Measurements from ENCODE around the gene WNT9A. TPM values are rescaled to one million over a fixed set of nuclear protein-coding genes. Genes with fewer than 3 reads are reported as not detected.

WNT9A gene
- total and polyA plus RNA-seq, 2 of the 4 experiments (the other 2 are of a cell fraction) = 0.18 to 0.36 TPM

- Histone ChIP-seq H3K9me3 (ENCODE audit: control insufficient read depth, insufficient read depth, low read length) (no peaks in the 10 kb centered on the region), H3K27ac (ENCODE audit: insufficient read depth, low read length) (no peak overlapping the region), H2BK5ac (ENCODE audit: low read depth, low read length, poor library complexity, severe bottlenecking) (no peak overlapping the region), H2BK120ac (ENCODE audit: low read depth, low read length) (no peak overlapping the region), H2AK9ac (replicated peaks; ENCODE audit: low read depth, low read length, poor library complexity) (no peak overlapping the region), H4K20me1 (ENCODE audit: insufficient read depth, low read length) (no peaks in the 10 kb centered on the region), H3K79me1 (ENCODE audit: low read depth in 1 of 2, low read length in 2 of 2) (no peaks in the 10 kb centered on the region), H3K4me1 (ENCODE audit: control insufficient read depth, insufficient read depth, low read length) (no peaks in the 10 kb centered on the region), H3K27me3 (ENCODE audit: control insufficient read depth, insufficient read depth, low read length) (peaks cover 1% of the 10 kb centered on the region; the same call in 1 of the 2 replicates), H2BK15ac (ENCODE audit: low read depth, low read length) (no peak overlapping the region), H3K36me3 (ENCODE audit: control insufficient read depth, insufficient read depth, low read length) (no peaks in the 10 kb centered on the region), H4K91ac (ENCODE audit: insufficient read depth, low read depth, low read length) (no peak overlapping the region), H3K9me1 (ENCODE audit: insufficient read depth, low read length) (no peaks in the 10 kb centered on the region), H3K9ac (ENCODE audit: low read depth, low read length) (no peak overlapping the region), H3K4me2 (ENCODE audit: low read depth, low read length) (no peak overlapping the region), H2AK5ac (ENCODE audit: low read depth, low read length) (no peak overlapping the region), H3K4me3 (ENCODE audit: insufficient read depth, low read depth, low read length) (no peak overlapping the region), H3K23ac (ENCODE audit: low read depth, low read length) (no peak overlapping the region), H3K56ac (ENCODE audit: extremely low read depth, insufficient read depth, low read length) (no peak overlapping the region), H4K5ac (ENCODE audit: low read depth, low read length) (no peak overlapping the region), H4K8ac (ENCODE audit: low read depth in 2 of 2, low read length in 2 of 2) (no peak overlapping the region), H3K18ac (ENCODE audit: low read depth, low read length) (no peak overlapping the region), H2BK20ac (ENCODE audit: low read depth, low read length) (no peak overlapping the region), H2AFZ (replicated peaks; ENCODE audit: low read length, poor library complexity) (no peak overlapping the region), H3K14ac (replicated peaks; ENCODE audit: low read depth, low read length) (no peak overlapping the region), H3K4ac (ENCODE audit: low read depth, low read length) (no peak overlapping the region)
- WGBS, 2 experiments (ENCODE audit: extremely low coverage in 2 of 2, insufficient read length in 1 of 2) = no CpG with 5 or more reads among the region's 4 CpGs
- in situ Hi-C loops (cut with MboI; ENCODE audit: low sequenced_read_pairs) = no loop called here
- BruUV-seq (replicated peaks) = no TSS peak
- no peak for ATAC-seq (ENCODE audit: low read depth)
- POLR2A ChIA-PET (ENCODE audit: unreplicated experiment) = no interaction called here
- intact Hi-C loops (cut with micrococcal nuclease) = no loop called here
- no peak for DNase-seq
- no peak for TF ChIP-seq POLR2A (IDR thresholded peaks at IDR 0.05; ENCODE audit: low read depth, low read length)
- no peak for TF ChIP-seq CTCF (conservative IDR thresholded peaks at IDR 0.05; ENCODE audit: low read depth, low read length)
- no peak for TF ChIP-seq BHLHE40 (IDR thresholded peaks at IDR 0.05; ENCODE audit: low read depth, low read length)
- no peak for TF ChIP-seq CEBPB (IDR thresholded peaks at IDR 0.05; ENCODE audit: low read depth, low read length)
- TF ChIP-seq RCOR1 (IDR thresholded peaks at IDR 0.05; ENCODE audit: insufficient replicate concordance, low read length) = no peak
- no peak for TF ChIP-seq RFX5 (IDR thresholded peaks at IDR 0.05; ENCODE audit: low read depth, low read length)
- no peak for TF ChIP-seq RAD21 (IDR thresholded peaks at IDR 0.05; ENCODE audit: low read length)
- CTCF ChIA-PET = interaction anchor here (0.6 kb wide), 1 partner anchor 10 kb away, joined by 3 read pairs; no protein-coding TSS in a partner anchor
- dilution Hi-C loops (cut with HindIII; ENCODE audit: low sequenced_read_pairs, unreplicated experiment) = no loop called here
Observed at GRCh38 chr1:227916655-227917054, 31.1 kb downstream of the WNT9A start.
